HL-60 (cell line): ENCODE data around the gene CAPZA2.

ENCODE experiments used
- DNase-seq, 2 experiments: peaks; one replicate each; pipeline ENCODE4 v3.0.0-alpha.2; 2010 to 2020; ENCODE audit warnings: low read depth in 1 of 2, low spot score in 1 of 2
- H3K27ac ChIP-seq: fragments of 250-450 bp; sonication (Bioruptor Pico); replicated peaks from 2 replicates; pipeline ENCODE4 v1.5.1; 2020; ENCODE audit warnings: mild to moderate bottlenecking, moderate library complexity
- H3K27me3 ChIP-seq: fragments of 250-450 bp; sonication (Bioruptor Pico); 2 replicates; pipeline ENCODE4 v1.5.1; 2021; ENCODE audit warnings: mild to moderate bottlenecking, moderate library complexity; ENCODE audit not compliant: insufficient read depth, poor library complexity, severe bottlenecking
- H3K4me3 ChIP-seq: replicated peaks from 2 replicates; pipeline ENCODE4 v1.5.1; 2011; ENCODE audit warnings: mild to moderate bottlenecking, control low read depth, low read length; ENCODE audit not compliant: insufficient read depth
- CTCF ChIP-seq: IDR thresholded peaks from one replicate; pipeline ENCODE4 v1.5.1; 2011; ENCODE audit warnings: low read length, control low read depth, inconsistent platforms; ENCODE audit not compliant: insufficient read depth
- GABPA ChIP-seq: IDR thresholded peaks from 2 replicates; pipeline ENCODE4 v1.6.1; 2012; ENCODE audit warnings: low read depth
- POLR2AphosphoS5 ChIP-seq: IDR thresholded peaks from 2 replicates; pipeline ENCODE4 v1.6.1; 2012; ENCODE audit warnings: low read depth
- REST ChIP-seq: IDR thresholded peaks from 2 replicates; pipeline ENCODE4 v1.6.1; 2012; ENCODE audit warnings: low read depth; ENCODE audit not compliant: insufficient replicate concordance
- SPI1 ChIP-seq: IDR thresholded peaks from 2 replicates; pipeline ENCODE4 v1.6.1; 2012; ENCODE audit warnings: low read depth, mild to moderate bottlenecking, borderline replicate concordance

Gene CAPZA2

GRCh38 chr7:116851671-116852070 lies 10.7 kb upstream of the CAPZA2 start:
- no peak for DNase-seq
- no peaks in the 10 kb centered on the region for H3K27me3 ChIP-seq
- H3K4me3 ChIP-seq: no peak overlapping the region
- H3K27ac ChIP-seq: no peak overlapping the region
- no peak for TF ChIP-seq GABPA
- TF ChIP-seq CTCF: no peak
- TF ChIP-seq SPI1: no peak
- TF ChIP-seq POLR2AphosphoS5: no peak
- no peak for TF ChIP-seq REST

GRCh38 chr7:116854132-116854531 lies 8.3 kb upstream of the CAPZA2 start:
- Histone ChIP-seq H3K27ac (no peak overlapping the region), H3K27me3 (no peaks in the 10 kb centered on the region), H3K4me3 (no peak overlapping the region)
- TF ChIP-seq REST (no peak), CTCF (no peak), GABPA (no peak), POLR2AphosphoS5 (no peak), SPI1 (no peak)
- no peak for DNase-seq

- Histone ChIP-seq H3K27ac (no peak overlapping the region), H3K4me3 (no peak overlapping the region), H3K27me3 (no peaks in the 10 kb centered on the region)
- no peak for TF ChIP-seq CTCF
- no peak for TF ChIP-seq REST
- no peak for TF ChIP-seq GABPA
- TF ChIP-seq SPI1: no peak
- no peak for TF ChIP-seq POLR2AphosphoS5
- DNase-seq: no peak
Measured at GRCh38 chr7:116857052-116857451, 5.3 kb upstream of the CAPZA2 start.
